Gastrocnemius medialis (tissue), 4 donors: Measurements from ENCODE around the gene MYL7. TPM values are rescaled to one million over a fixed set of nuclear protein-coding genes. Genes with fewer than 3 reads are reported as not detected.

Source experiments
- ATAC-seq, 2 donors: fragments of 150-250 bp; one replicate each; pipeline ENCODE4 v1.9.1; 2016
- DNase-seq, 2 donors: peaks; one replicate each; pipeline ENCODE4 v3.0.0-alpha.2; 2019
- H3K27ac ChIP-seq, 4 donors: fragments of 200-600 bp; sonication (generic); 1 replicate in 1 of 4; 2 replicates in 3 of 4; pipeline ENCODE4 v1.5.1; 2016 to 2018; ENCODE audit warnings: mild to moderate bottlenecking in 2 of 4, moderate library complexity in 1 of 4
- H3K27me3 ChIP-seq, 3 donors: fragments of 200-600 bp; sonication (generic) in 2 of 3; 1 replicate in 1 of 3; 2 replicates in 2 of 3; pipeline versions ENCODE4 v1.5.1 to v1.6.0; 2016 to 2019; ENCODE audit warnings: mild to moderate bottlenecking in 1 of 3, moderate library complexity in 1 of 3
- H3K36me3 ChIP-seq, 2 donors: fragments of 200-600 bp; sonication (generic) in 1 of 2; one replicate each; pipeline ENCODE4 v1.5.1; 2017 to 2018
- H3K4me1 ChIP-seq, 2 donors: fragments of 200-600 bp; sonication (generic) in 1 of 2; one replicate each; pipeline ENCODE4 v1.5.1; 2016 to 2017; ENCODE audit warnings: mild to moderate bottlenecking in 2 of 2
- H3K4me3 ChIP-seq, 4 donors: fragments of 200-600 bp; sonication (generic) in 3 of 4; 1 replicate in 1 of 4; 2 replicates in 3 of 4; pipeline ENCODE4 v1.5.1; 2016 to 2019; ENCODE audit warnings: mild to moderate bottlenecking in 2 of 4
- H3K9me3 ChIP-seq, 3 donors: fragments of 200-600 bp; sonication (generic) in 2 of 3; 1 replicate in 1 of 3; 2 replicates in 2 of 3; pipeline ENCODE4 v1.5.1; 2016 to 2019
- CTCF ChIP-seq, 5 experiments: fragments of 450-650 bp in 3 of 5; fragments of 200-600 bp in 2 of 5; sonication (generic) in 2 of 5; IDR thresholded peaks in 4 of 5; conservative IDR thresholded peaks in 1 of 5; 1 replicate in 4 of 5; 2 replicates in 1 of 5; pipeline ENCODE4 v1.5.1; 2016 to 2019; ENCODE audit warnings: antibody characterized with exemption in 5 of 5, mild to moderate bottlenecking in 3 of 5, moderate library complexity in 3 of 5
- POLR2A ChIP-seq, 2 donors: fragments of 450-650 bp; IDR thresholded peaks; one replicate each; pipeline ENCODE4 v1.6.1; 2017; ENCODE audit warnings: antibody characterized with exemption in 2 of 2, mild to moderate bottlenecking in 2 of 2, moderate library complexity in 2 of 2
- in situ Hi-C, 4 donors: fragments of 200-750 bp; cut with MboI; loops; one replicate each; pipeline versions ENCODE4 v1.15.0 to v1.8.0; 2017; ENCODE audit warnings: low sequenced_read_pairs in 4 of 4
- intact Hi-C: fragments of 100-400 bp; cut with DNase I; formaldehyde crosslinking; loops from one replicate; pipeline ENCODE4 v1.15.1; 2023; ENCODE audit warnings: low total_unique reads
- total RNA-seq, 4 donors: library from RNA; depleted of rRNA; stranded (reverse); fragments of >200 nt; gene quantifications; one replicate each; pipeline versions ENCODE4 v1.1.0 to v1.2.3, GENCODE V29; 2016

Gene MYL7
- total RNA-seq, 4 donors from 2014 or later: 2.6 TPM; not detected in 3

- Histone ChIP-seq H3K9me3 (no peaks in the 10 kb centered on the region), H3K27me3 (peaks cover 8 to 10% (median 9%) of the 10 kb centered on the region in 3 donors), H3K4me3 (no peak overlapping the region), H3K27ac (peak overlapping the region in 2 of 4 donors; percentile 20 to 43), H3K36me3 (no peaks in the 10 kb centered on the region), H3K4me1 (peaks cover 0 to 8% of the 10 kb centered on the region in 2 donors)
- in situ Hi-C loops: no loop called here
- no peak for TF ChIP-seq POLR2A (IDR thresholded peaks at IDR 0.05)
- TF ChIP-seq CTCF (IDR thresholded peaks at IDR 0.05 in 4 of 5, conservative IDR thresholded peaks at IDR 0.05 in 1 of 5): no peak
- ATAC-seq (no peak), DNase-seq (no peak)
- intact Hi-C loops: no loop called here
These were observed 38.1 kb downstream of the MYL7 start for GRCh38 chr7:44102846-44103565.

- Histone ChIP-seq H3K36me3 (no peaks in the 10 kb centered on the region), H3K9me3 (no peaks in the 10 kb centered on the region), H3K4me1 (peaks cover 0 to 8% of the 10 kb centered on the region in 2 donors), H3K27me3 (peaks cover 8 to 10% (median 9%) of the 10 kb centered on the region in 3 donors), H3K4me3 (no peak overlapping the region), H3K27ac (peak overlapping the region in 3 of 4 donors; percentile 9 to 52 (median 29))
- DNase-seq (no peak), ATAC-seq (no peak)
- intact Hi-C loops: no loop called here
- in situ Hi-C loops: no loop called here
- TF ChIP-seq POLR2A (IDR thresholded peaks at IDR 0.05) (no peak), CTCF (IDR thresholded peaks at IDR 0.05 in 4 of 5, conservative IDR thresholded peaks at IDR 0.05 in 1 of 5) (no peak)
These were observed 38.9 kb downstream of the MYL7 start for GRCh38 chr7:44101966-44102845.

GRCh38 chr7:44101303-44101965 lies 39.7 kb downstream of the MYL7 start:
- no peaks in the 10 kb centered on the region for H3K9me3 ChIP-seq
- H3K27ac ChIP-seq: peak overlapping the region in 3 of 4 donors; percentile 4 to 52 (median 23)
- H3K4me1 ChIP-seq: peaks cover 0 to 8% of the 10 kb centered on the region in 2 donors
- TF ChIP-seq POLR2A (IDR thresholded peaks at IDR 0.05): no peak
- no peak for TF ChIP-seq CTCF (IDR thresholded peaks at IDR 0.05 in 4 of 5, conservative IDR thresholded peaks at IDR 0.05 in 1 of 5)
- ATAC-seq (no peak), DNase-seq (no peak)
- intact Hi-C loops: no loop called here
- H3K36me3 ChIP-seq: no peaks in the 10 kb centered on the region
- H3K27me3 ChIP-seq: peaks cover 8 to 10% (median 9%) of the 10 kb centered on the region in 3 donors
- no peak overlapping the region for H3K4me3 ChIP-seq
- in situ Hi-C loops: no loop called here

GRCh38 chr7:44100458-44101302 lies 40.5 kb downstream of the MYL7 start:
- Histone ChIP-seq H3K4me1 (peaks cover 0 to 3% of the 10 kb centered on the region in 2 donors), H3K27ac (peak overlapping the region; percentile 4 to 52 (median 24)), H3K4me3 (no peak overlapping the region), H3K36me3 (no peaks in the 10 kb centered on the region), H3K9me3 (no peaks in the 10 kb centered on the region), H3K27me3 (peaks cover 8 to 10% (median 9%) of the 10 kb centered on the region in 3 donors)
- in situ Hi-C loops: no loop called here
- ATAC-seq: no peak
- no peak for DNase-seq
- intact Hi-C loops: no loop called here
- TF ChIP-seq POLR2A (IDR thresholded peaks at IDR 0.05) (no peak), CTCF (IDR thresholded peaks at IDR 0.05 in 4 of 5, conservative IDR thresholded peaks at IDR 0.05 in 1 of 5) (no peak)
